HG03575 (cell line): Measurements from ENCODE around the gene ADCY3.

Source experiments
- ATAC-seq: cut with Tn5 transposase; IDR thresholded peaks from one replicate; pipeline ENCODE4 v1.9.1; 2021; ENCODE audit not compliant: unreplicated experiment, insufficient number of reproducible peaks, low FRiP score; ENCODE audit errors: extremely low read depth

ADCY3 gene

GRCh38 chr2:24910245-24910644, 9.8 kb downstream of the ADCY3 start:
- ATAC-seq = no peak

- ATAC-seq = no peak
Measured at GRCh38 chr2:24909555-24910177, 10.4 kb downstream of the ADCY3 start.

GRCh38 chr2:24908461-24908901, 11.6 kb downstream of the ADCY3 start:
- ATAC-seq = no peak

- no peak for ATAC-seq
Measured at GRCh38 chr2:24907116-24907515, 12.9 kb downstream of the ADCY3 start.

- ATAC-seq = no peak
Measured at GRCh38 chr2:24906466-24906865, 13.6 kb downstream of the ADCY3 start.

- no peak for ATAC-seq
Measured at GRCh38 chr2:24903161-24904103, 16.6 kb downstream of the ADCY3 start.

- no peak for ATAC-seq
Measured at GRCh38 chr2:24899361-24899910, 20.6 kb downstream of the ADCY3 start.

- no peak for ATAC-seq
Measured at GRCh38 chr2:24898122-24899109, 21.6 kb downstream of the ADCY3 start.

- ATAC-seq = no peak
Measured at GRCh38 chr2:24894750-24895149, 25.3 kb downstream of the ADCY3 start.

- no peak for ATAC-seq
Measured at GRCh38 chr2:24893934-24894333, 26.1 kb downstream of the ADCY3 start.

GRCh38 chr2:24892928-24893327, 27.1 kb downstream of the ADCY3 start:
- ATAC-seq = no peak

- no peak for ATAC-seq
Measured at GRCh38 chr2:24891201-24891600, 28.8 kb downstream of the ADCY3 start.

- no peak for ATAC-seq
Measured at GRCh38 chr2:24889221-24889620, 30.8 kb downstream of the ADCY3 start.

- ATAC-seq = no peak
Measured at GRCh38 chr2:24888177-24888576, 31.9 kb downstream of the ADCY3 start.

- ATAC-seq = no peak
Measured at GRCh38 chr2:24887307-24887874, 32.6 kb downstream of the ADCY3 start.

GRCh38 chr2:24886691-24887304, 33.2 kb downstream of the ADCY3 start:
- ATAC-seq = no peak

- ATAC-seq = no peak
Measured at GRCh38 chr2:24886126-24886501, 33.9 kb downstream of the ADCY3 start.
